GM19467 (cell line): ENCODE data around the gene PRKCD.

Experiments used
- ATAC-seq: cut with Tn5 transposase; IDR thresholded peaks from one replicate; pipeline ENCODE4 v1.9.1; 2021; ENCODE audit warnings: mild to moderate bottlenecking, moderate library complexity; ENCODE audit not compliant: unreplicated experiment

PRKCD gene

DNA sequence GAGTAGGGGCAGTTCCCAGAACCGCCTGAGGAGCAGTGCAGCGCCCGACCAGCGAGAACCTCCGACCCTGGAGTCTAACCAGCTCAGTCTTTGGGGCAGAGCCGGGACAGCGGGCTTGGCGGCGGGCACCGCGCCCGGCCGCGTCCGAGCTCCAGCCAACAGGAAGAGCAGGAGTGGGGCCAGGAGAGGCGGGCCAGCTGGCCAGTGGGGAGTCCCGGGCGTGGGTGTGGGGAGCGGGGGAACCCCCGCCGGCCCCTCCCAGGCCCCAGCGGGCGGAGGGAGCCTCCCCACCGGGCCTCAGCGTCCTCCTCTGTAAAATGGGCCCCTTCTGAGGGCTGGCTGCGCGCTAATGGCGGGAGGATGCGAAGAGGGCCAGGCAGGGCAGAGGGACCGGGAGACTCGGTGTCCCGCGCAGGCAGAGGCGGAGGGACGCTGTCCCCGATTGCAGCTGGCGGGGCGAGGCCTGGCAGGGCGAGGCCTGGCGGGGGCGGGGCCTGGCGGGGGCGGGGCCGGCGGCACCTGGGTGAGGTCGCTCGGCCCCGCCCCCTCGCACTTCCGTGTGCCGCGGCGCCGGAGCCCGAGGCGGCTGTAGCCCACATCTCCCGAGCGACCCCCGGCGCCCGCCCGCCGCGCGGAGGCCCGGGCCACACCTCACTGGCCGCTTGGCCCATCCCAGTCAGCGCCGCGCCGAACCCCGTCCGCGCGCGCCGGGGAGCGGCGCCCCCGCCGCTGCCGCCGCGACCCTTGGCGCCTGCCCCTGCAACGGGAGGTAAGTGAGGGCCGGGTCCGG, at the start of gene PRKCD:
Gene PRKCD, plus strand, starts transcription at position 550 of the 790 bp plus-strand sequence. CDS start 17,214 bp downstream, outside the sequence.
- peak; percentile 38 for ATAC-seq

DNA sequence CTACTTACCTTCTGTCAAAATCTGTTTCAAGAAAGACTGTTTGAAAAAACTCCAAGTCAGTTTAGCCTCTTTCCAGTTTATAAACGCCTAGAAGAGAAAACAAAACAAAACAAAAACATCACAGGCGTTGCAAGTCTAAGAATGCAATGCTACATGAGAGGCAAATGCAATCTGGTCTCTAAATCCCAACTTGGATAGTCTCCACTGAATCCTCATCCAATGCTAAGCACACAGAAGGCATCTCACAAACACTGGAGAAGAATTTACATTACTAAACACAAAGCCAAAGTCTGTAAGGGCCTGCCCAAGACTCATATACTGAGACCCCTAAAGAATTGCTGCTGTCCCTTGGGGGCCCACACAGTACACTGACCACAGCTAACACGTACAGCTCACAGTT, 49.2 kb upstream of the PRKCD start:
- no peak for ATAC-seq

DNA sequence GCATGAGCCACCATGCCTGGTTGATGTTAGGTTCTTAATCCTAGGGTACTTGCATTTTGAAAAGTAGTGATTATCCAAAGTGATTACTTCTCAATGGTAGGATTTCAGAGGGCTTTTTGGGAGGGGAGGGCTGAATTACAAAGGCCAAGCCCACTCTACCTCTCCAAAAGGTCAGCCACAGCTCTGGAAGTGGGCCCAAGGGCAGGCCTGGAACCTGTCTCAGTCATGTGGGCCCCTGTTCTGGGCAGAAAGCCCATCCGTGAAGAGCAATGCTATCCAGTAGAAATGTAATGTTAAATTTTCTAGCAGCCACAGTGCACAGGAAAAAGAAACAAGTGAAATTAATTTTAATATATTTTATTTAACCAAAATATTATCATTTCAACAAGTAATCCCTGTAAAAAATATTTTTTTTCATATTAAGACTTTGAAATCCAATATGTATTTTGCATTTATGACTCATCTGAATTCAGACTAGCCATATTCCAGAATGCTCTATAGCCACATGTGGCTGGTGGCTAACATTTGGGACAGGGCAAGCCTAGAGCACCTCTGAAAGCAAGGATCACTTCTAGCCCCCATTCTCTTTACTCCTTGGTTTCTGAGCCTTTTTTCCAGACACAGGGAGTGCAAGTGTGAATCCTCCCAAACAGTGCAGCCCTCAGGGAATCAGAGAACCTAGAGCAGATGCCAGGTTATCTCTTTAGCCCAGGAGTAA, 47.6 kb upstream of the PRKCD start:
- ATAC-seq = no peak

DNA sequence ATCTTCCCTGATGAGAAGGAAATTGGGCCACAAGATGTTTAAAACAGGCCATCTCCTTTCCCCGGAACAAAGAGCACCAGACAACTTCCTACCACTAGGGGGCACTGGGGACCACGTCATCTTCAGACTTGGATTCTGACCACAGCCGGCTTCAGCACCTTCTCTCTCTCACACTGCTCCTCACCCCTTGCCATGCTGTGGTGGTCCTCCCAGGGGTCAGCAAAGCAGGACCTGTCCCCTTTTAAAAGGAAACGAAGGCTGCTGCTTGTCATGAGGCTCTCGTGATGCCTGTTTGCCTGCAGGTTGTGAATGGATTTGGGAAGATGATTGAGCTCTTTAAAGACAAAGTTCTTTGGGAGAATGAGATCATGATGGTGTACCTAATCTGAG, 47.0 kb upstream of the PRKCD start:
- no peak for ATAC-seq

DNA sequence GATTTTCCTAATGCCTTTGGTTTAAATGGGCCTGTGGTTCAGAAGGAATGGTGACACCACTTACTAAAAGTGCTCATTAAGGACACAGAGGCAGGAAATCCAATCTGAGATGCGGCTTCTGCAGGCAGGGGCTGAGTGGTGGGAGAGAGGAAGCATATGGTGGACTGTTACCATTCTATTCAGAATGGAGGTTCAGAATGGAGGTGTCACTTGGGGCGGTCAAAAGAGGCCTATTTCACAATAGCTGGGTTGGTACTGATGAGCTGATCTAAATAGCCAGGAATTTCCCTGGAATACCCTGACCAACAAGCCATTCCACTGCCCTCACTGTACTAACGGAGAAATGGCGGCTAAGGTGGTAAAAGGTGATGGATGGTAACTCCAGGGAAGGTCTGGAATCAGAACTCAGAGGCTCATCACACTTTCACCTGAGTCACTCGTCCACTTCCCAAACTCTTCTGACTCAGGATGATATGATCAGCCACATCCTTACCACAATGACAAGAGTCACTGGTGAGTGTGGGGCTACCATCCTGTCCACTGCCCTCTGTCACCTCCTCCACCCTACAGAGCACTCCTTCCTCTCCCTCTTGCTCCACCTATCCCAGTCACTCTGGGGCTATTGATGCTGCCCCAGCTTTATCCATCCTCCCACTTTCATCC, 46.5 kb upstream of the PRKCD start:
- no peak for ATAC-seq

DNA sequence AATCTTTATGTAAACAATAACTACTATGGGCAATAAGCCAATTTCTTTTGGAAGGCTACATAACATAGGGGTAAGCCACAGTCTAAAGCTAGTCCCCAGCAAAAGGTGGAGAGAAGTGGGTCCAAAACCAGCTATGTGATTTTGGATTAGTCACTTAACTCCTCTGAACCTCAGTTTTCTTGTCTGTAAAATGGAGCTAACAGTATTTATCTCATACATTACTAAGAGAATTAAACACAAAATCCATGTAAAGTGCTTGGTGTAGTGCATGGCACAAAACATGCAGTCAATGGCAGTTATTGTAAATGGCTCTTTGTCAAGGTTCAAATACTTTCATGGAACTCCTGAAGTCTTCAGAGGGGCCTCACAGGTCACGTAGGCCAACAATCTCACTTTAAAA, 44.1 kb upstream of the PRKCD start:
- ATAC-seq = no peak

DNA sequence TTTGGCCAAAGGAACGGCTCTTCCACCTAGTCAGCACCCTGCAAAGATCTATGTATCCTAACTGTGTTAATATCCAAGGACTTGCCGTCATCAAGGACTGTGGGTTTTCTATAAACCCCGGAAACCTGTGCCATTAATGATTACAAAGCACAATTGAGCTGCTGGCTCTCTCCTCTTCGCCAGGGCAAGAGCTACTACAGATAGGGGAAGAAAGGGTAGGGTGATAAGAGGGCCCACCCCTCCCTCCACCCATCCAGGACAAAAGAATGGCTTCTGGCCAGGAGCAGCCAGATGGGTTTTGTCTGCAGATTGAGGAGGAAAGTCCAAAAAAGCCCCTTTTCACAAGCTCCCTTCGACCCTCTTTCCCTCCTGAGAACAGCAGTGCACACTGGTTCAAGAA, 40.7 kb upstream of the PRKCD start:
- ATAC-seq = no peak

DNA sequence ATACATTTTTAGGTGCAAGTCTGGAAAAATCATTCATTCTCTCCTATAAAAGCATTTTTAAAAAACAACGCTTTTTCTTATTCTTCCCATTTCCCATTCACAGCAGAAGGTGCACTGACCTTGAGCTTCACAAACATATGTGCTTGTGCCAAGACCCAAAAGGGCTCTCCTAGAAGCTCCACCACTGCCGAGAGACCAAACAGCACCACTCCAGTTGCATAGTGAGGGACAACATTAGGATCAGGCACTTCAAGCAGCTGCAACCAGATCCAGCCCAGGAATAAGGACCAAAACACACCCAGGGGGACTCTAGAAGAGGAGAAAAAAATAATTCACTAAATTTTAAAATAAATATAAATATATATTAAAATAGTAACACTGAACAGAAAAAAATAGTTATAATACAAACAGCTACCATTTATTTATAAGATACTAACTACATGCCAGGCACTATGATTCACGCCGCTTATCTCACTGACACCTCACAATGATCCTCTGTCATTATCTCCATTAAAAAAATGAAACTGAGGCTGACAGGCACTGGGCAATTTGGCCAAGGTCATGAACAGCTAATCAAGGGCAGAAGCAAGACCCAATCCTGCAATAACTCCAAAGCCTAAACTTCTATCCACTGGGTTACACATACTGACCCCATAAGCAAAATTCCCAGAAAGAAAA, 38.6 kb upstream of the PRKCD start:
- ATAC-seq = no peak

DNA sequence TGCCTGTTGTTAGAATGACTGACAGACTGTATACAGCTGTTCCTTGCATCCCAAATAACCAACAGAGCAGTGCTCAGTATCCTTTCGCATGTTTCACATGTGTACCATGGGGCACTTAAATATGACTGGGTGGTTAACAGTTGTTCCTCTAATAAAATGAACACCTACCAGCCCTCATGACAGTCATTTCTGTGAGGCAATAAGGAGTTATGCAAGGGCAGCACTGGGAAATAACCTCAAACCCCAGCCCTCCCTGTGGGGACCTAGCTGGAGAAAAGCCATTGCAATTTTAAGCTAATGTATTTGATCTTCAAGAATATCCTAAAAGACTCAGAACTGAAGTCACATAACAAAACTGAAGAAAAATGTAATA, 38.1 kb upstream of the PRKCD start:
- ATAC-seq = no peak

DNA sequence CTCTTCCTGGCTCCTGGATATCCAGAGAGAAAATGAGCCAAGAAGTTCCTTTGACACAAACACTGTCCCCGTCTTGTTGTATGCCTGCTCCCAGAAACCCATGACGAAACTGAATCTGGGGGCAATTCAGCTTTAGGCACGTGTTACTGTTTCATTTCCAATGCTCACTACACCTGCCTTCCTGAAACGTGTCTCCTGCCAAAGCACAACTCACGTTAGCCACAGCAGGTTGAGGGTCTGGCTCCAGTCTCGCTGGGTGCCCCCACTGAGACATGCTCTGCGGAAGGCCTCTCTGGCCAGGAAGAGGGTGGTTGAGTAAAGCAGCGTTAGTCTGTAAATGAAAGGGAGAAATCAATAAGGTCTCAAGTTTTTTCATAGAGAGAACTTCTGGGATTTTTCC, 37.5 kb upstream of the PRKCD start:
- ATAC-seq = no peak

DNA sequence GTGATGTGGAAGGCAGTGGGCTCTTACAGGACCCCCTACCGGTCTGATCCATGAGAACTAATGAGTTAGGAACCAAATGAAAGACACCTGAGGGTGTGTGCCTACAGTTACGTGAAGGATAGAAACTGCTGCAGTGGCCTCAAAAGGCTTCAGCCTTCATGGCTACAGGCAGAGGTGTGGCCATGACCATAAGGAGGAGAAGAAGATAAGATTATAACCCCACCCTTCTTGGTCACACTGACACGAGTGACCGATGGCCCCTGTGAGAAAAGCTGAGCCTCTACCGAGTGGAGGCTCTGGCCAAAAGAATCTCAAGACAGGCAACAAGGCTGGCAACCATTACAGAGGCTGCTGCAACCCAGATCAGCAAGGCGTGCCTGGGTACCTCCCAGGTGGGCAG, 37.1 kb upstream of the PRKCD start:
- no peak for ATAC-seq

DNA sequence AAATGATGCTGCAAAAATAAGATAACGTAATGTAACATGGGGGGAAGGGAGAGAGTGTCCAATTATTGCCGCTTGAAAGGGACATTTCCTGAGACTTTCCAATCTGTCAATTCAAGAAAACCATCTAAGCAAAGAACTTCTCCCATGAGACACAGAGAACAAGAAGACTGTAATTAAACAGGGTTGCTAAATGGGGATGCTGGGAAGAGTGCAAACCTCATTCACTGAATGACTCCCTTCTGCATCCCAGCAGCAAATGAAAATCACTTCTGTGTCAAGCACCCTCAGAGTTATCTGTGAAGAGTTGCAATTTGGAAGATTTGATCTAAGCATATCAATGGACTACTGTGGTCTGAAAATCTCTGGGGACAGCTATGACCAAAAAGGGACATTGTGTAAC, 34.4 kb upstream of the PRKCD start:
- ATAC-seq = no peak

DNA sequence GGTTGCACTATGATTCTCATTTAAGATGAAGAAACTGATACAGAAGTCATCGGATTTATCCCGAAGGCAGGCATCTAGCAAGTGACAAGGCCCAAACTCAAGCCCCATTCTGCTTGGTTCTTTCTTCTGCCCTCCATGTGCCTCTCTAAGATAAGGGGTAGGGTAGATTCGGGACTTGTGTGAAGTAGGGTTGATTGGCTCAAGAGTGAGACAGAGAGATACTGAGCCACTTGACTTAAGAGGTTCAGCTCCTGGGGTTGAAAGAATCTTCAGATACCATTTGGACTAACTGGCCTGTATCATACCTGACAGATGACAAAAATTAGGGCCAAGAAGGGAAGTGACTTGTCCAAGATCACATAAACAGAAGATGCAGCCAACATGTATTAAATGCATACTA, 31.7 kb upstream of the PRKCD start:
- ATAC-seq = no peak

DNA sequence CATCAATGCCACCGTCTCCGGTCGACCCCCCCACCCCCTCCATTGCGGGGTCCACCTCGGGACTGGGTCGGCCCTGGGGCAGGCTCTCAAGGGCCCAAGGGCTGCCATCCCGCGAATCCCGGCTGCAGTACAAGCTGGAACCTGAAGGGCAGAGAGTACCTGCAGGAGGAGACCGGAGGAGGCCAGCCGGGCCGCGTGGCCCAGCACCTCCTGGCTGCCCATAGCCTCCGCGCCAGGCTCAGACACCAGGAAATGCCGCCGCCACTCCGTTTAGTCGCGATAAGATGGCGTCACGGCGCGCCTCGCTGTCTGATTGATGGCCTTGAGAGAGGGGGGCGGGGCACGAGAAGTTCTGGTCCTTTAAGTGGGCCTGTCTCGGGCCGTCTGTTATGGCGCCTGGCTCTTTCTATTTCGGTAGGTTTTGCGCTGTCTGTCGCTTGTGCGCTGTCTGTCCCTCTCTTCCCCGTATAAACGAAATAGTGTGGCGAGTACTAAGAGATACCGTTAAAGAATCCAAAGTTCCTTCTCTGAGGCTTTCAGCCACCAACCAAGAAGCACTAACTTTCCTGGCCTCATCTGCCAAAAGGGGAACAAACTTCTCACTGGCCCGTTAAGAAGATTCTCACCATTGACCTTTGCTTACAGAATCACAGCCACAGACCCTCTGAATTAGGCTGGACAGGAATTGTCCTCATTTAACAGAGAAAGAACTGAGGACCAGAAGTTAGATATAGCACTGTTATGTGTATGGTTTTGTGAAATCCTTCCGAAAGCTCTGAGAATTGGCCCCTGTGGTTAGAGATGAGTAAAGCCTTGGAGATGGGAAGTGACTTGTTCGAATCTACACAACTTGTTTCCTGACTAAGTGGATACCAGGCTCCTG, 30.6 kb upstream of the PRKCD start, which contains the start of gene RFT1:
Gene RFT1, minus strand, starts transcription at position 257 of the 883 bp plus-strand sequence. Its CDS starts 35 bp downstream, at position 222.
- peak; percentile 72 for ATAC-seq

DNA sequence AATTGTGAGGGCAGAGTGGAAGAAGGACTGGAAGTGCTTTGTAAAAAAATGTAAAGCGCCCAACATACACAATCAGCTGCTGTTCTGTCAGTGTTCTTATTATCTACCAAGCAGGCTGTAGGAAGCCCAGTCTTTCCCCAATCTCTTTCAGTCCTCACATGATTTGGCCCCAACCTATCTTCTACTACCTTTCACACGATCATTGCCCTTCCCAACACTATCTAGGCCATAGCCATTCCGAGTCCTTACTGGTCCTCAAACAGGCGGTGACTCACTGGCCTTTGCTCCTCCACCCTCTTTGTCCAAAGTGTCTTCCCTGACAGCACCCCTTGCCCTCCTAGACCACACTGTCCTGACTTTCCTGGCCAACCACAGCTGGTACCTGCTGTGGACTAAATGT, 29.9 kb upstream of the PRKCD start:
- no peak for ATAC-seq

DNA sequence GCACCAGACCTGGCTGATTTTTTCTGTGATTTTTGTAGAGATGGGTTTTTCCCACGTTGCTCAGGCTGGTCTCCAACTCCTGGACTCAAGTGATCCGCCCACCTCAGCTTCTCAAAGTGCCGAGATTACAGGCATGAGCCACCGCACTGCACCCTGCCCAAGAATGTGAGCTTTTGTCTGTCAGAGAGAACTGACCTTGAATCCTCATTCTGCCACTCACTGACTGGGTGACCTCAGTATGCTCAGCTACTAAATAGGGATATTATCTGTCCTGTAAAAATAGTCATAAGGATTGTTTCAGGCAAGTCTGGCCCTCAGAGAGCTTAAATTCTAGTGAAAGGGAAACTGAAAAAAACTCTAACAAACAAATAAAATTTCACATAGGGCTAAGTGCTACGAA, 28.7 kb upstream of the PRKCD start:
- ATAC-seq = no peak

DNA sequence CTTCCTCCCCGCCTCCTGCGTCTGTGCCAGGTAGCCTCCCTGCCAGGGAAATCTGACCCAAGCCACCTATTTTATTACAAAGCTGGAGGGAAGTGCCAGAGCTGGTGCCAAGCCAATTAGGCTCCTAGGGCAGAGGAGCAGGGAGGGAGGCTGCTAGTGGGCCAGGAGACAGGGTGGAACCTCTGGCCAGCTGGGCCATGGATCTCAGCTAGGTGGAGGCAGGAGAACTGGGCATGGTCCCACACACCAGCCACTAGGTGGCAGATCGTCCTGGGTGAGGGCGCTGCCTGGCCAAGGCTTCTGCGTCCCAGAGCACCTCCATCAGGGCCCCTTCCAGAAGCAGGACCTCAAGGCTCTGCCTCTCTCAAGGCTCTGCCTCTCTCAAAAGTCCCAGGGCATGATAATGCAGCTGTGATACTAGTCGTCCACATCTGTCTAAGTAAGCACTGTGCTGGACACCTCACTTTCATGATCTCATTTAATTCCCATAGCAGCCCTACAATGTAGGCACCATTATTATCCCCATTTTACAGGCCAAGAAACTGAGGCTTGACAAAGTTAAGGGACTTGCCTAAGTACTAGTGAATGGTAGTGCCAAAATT, 26.3 kb upstream of the PRKCD start:
- ATAC-seq = no peak

DNA sequence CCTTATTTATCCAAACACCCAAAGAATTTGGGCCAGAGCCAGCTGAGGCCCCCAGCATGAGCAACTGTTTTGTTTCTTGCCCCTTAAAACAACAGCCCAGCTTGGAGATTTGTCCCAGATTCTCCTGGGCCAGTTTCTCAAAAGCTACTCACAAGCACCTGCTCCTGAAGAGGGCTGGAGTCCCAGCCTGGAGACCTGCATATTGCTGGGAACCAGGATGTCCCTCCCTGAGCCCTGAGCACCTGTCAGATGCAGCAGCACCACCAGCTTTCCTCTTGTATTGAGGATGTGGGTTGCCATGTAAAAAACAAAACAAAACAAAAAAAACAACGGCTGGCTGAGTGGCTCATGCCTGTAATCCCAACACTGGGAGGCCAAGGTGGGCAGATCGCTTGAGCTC, 23.8 kb upstream of the PRKCD start:
- ATAC-seq = no peak

DNA sequence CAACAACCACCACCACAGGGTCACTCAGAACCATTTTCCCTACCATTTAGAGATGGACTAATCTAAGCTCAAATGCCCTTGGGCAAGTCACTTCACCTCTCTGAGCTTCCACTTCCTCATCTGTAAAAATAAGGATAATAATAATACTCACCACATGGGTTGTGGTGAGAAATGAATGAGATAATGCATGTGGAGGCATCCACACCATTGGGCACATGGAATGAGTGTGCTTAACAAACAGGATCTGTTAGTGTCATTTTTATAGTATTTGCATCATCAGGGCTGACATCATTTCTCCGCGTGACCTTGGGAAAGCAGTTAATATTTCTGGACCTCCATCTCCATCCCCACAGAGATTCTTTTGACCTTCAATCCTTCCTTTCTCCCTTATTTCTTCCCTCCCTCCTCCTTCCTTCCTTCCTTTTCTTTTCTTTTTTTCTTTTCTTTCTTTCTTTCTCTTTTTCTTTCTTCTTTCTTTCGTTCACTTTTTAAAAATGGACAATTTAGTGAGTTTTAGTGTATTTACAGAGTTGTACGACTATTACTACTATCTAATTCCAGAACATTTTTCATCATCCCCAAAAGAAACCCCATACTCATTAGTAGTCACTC, 23.1 kb upstream of the PRKCD start:
- no peak for ATAC-seq
